Stimulated activated CD4-positive, alpha-beta T cell treated with anti-CD3 and anti-CD28 coated beads, Interleukin-1b, Interleukin-23, amount 100 ng/mL, for 48 hours (primary cell): Measurements from ENCODE around the gene LCN2.
"Not testable (repeated sequence)": the region's sequence is repeated elsewhere in the genome, so short reads cannot be mapped to it uniquely, and the experiment has no call there.

Experiments
- DNase-seq: peaks from one replicate; pipeline ENCODE4 v3.0.0-alpha.2; 2020

The LCN2 gene

DNA sequence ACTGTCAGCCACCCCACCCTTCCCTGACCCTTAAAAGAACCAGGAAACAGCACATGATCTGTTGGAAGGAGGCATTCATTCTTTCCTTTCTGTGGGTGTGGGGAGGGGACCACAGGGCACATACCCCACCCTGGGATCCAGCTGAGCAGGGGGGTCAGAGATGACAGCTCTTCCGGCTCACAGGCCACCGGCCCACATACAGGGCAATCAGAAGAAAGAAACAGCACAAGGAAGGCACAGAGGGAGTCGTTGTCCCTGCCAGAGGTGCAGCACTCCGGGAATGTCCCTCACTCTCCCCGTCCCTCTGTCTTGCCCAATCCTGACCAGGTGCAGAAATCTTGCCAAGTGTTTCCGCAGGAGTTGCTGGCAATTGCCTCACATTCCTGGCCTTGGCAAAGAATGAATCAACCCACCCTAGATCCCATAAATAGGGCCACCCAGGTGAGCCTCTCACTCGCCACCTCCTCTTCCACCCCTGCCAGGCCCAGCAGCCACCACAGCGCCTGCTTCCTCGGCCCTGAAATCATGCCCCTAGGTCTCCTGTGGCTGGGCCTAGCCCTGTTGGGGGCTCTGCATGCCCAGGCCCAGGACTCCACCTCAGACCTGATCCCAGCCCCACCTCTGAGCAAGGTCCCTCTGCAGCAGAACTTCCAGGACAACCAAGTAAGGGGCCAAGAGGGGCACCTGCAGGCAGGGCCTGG, at the start of gene LCN2:
TSS of gene LCN2 (plus strand) at position 453 of the 701 bp plus-strand sequence. CDS start at position 526, 73 bp downstream.
- DNase-seq, result no peak

DNA sequence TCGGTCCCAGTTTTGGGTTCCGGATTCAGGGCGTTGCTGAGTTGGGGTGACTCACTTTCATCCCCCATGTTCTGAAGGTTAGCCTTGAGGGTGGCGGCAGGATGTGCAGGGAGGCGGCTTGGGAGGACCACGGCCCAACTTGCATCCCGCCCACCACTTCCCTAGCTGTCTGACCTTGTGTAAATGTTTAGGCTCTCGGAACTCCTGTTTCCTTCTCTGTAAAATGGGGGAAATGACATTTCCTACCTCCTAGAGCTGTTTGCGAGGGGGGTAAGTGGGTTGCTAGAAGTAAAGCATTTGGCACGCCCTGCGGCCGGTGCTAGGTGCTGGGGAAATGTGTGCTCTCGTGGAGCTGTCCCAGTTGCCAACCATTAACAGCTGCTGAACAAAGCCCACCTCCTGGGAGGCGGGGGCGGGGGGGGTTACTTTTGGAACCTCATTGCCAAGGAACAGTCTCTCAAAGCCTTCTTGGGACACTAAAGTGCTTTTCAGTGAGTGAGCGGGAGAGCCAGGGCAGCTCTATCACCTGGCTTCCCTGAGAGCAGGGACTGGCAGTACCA, 49.2 kb upstream of the LCN2 start:
- DNase-seq, result no peak

DNA sequence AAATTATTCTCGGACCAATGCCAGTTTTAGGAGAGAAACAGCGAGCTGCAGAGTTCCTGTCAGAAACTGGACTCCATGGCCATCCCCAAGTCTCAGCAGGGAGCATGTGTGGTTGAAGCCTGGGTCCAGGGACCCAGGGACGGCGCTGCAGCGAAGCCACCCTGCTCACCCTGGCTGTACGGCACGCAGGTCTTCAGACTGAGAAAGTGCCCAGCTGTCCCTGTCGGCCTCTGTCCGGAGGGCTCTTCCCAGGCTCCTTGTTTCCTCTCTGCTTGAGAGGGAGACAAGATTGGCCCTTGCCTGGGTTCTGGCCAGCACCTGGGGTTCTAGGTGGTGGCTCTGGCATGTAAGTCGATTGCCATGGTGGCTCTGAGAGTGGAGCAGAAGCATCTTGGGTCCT, 48.7 kb upstream of the LCN2 start:
- no peak for DNase-seq

DNA sequence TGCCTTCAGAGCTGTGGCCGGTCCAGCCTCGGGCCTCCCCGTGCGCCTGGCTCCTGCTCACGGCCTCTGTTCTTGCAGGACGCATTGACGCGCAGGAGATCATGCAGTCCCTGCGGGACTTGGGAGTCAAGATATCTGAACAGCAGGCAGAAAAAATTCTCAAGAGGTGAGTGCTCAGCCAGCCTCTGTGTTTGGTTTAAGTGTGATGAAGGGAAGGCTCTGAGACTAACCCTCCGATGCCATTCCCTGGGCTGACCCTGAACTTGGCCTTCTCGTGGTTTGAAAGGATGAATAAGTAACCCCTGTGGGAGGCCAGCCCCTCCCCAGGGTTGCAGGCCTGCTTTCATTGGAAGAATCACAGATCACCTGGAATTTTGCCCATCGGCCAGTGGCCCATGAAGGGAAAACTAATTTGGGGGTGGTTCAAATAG, 48.0 kb upstream of the LCN2 start:
- DNase-seq, result no peak

DNA sequence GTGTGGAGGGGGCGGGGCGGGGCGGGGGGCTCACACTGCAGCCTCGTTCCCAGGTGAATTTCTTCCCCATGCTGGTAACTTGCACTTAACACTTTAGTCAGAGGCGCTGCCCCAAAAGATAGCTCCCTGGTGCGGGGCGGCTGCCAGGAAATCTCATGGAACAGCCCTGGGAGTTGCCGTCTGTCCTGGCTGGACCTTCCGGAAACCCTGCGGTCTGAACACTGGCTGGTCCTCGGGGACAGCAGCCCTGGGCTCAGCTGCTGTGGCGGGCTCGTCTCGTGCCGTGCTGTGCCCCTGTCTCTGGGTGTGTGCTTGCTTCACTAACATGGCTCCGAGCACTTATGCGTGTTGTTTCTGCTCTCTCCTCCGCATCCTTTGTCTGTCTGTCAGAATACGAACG, 47.6 kb upstream of the LCN2 start:
- DNase-seq, result no peak

DNA sequence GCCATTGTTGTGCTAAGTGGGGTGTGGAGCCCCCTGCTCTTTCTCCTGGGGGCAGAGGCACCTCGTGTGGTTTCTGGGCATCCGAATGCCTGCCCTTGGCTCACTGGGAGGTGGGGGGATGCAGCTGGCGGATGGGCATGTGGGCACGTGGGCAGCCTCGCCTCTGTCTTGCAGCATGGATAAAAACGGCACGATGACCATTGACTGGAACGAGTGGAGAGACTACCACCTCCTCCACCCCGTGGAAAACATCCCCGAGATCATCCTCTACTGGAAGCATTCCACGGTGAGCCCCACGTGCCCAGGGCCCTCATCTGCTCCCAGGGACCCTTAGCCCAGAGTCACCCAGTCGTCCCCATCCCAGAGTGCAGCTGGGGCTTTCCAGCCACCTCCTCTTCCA, 47.1 kb upstream of the LCN2 start:
- no peak for DNase-seq

DNA sequence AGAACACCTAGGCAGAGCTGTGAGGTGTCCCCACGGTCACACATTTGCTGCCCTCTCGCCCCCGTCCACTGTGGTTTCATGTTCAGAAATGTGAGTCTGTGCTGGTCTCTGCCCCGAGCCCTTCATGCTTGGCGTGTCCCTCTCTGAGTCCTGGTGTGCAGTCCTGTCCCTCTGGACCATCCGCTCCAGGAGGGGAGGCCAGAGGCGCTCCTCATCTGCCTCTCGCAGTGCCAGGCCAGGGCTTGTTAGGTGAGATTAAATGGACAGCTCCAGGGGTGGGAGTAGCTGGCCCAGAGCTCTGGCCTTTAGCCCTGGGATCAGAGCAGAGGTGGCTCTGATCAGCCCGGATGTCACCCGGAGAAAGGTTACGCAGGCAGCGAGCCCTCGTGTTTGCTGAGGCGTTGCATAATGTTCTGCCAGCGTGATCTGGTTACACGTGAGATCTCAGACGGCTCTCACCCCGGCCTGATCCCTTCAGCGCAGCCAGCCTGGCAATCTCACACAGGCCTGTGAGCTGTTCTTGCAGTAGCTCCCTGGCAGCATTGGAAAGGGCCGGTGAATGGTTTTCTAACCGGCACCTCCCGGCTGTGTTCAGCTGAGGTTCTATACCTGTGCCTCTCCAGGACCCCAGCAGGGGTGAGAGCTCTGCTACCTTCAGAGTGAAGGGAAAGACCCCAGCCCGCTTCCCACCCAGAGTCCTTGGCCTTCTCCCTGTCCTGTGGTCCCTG, 46.2 kb upstream of the LCN2 start:
- no peak for DNase-seq

DNA sequence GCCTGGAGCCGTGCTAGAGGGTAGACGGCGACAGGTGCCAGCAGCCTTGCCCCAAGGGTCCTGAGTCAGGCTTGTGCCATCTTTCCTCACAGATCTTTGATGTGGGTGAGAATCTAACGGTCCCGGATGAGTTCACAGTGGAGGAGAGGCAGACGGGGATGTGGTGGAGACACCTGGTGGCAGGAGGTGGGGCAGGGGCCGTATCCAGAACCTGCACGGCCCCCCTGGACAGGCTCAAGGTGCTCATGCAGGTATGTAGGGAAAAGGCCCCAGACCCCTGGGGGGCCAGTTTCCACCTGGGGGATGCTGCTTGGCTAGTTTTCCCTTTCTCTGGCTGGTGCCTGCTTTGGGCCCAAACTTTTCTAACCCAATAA, 45.7 kb upstream of the LCN2 start:
- no peak for DNase-seq

DNA sequence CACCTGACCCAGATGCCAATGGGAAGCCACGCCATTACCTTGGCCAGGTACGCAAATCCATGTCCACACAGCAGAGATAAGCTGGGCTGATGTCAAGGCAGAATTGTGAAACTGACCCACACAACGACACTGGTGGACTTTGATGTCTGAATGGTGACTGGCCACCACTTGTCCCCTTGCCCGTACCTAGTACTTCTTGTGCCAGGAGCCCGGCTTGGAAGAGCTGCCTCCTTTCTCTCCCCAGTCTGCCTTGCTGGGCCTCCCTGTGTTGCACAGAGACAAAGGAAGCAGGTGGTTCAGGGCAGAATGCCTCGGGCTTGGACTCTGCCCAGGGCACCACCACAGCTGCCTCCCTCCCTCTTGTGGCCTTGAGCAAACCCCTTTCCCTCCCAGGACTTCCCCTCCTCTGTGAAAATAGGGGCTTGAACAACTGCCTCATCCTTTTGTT, 45.1 kb upstream of the LCN2 start:
- DNase-seq, result no peak

DNA sequence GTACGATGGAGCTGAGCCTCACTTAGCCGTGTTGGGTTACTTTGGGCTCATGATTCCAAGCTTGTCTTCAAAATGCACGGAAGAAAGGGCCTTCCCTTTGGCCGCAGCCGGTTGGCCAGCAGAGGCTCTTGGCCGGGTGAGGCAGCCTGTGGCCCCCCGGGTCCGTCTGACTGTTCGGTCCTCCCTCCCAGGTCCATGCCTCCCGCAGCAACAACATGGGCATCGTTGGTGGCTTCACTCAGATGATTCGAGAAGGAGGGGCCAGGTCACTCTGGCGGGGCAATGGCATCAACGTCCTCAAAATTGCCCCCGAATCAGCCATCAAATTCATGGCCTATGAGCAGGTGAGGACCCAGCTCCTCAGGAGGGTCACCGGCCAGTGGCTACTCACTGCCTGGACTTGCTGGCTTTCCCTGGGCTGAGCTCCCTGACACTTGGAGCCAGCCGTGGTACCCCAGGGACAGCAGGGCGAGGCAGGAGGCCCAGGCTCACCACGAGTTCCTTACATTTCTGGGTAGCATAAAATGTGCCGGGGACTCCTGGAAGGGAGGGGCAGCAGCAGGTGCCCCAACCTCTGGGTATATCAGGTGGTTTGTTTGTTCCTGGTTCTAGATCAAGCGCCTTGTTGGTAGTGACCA, 43.6 kb upstream of the LCN2 start:
- DNase-seq, result no peak

DNA sequence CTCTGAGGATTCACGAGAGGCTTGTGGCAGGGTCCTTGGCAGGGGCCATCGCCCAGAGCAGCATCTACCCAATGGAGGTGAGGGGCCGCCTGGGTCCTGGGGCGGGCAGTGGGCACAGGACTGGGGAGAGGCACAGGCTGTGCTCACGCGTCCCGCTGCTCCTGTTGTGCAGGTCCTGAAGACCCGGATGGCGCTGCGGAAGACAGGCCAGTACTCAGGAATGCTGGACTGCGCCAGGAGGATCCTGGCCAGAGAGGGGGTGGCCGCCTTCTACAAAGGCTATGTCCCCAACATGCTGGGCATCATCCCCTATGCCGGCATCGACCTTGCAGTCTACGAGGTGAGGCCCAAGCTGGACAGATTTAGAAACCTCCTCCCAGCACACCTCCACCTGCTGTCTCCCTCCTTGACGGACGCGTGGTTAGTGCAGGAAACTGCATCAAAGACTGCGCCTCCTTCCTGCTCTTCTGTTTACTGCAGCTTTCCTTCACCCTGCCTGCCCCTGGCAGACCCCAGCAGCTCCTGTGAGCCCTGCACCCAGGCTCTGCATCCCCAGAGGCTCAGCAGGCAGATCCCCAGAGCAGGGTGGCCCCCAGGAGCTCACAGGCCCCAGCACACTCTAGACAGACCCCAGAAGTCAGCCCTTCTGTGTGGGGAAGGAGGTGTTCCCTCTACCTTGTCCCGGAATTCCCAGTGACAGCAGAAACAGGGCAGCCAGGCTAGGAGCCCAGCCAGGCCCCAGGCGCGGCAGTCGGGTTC, 42.9 kb upstream of the LCN2 start:
- DNase-seq, result no peak

DNA sequence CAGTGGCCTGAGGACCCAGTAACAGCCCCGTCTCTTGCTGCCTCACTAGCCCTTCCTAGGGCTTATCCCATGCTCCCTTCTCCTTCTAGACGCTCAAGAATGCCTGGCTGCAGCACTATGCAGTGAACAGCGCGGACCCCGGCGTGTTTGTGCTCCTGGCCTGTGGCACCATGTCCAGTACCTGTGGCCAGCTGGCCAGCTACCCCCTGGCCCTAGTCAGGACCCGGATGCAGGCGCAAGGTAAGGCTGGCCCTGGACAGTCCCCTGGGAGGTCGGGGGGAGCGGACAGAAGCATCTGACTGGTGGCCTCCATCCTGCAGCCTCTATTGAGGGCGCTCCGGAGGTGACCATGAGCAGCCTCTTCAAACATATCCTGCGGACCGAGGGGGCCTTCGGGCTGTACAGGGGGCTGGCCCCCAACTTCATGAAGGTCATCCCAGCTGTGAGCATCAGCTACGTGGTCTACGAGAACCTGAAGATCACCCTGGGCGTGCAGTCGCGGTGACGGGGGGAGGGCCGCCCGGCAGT, 42.2 kb upstream of the LCN2 start:
- no peak for DNase-seq

DNA sequence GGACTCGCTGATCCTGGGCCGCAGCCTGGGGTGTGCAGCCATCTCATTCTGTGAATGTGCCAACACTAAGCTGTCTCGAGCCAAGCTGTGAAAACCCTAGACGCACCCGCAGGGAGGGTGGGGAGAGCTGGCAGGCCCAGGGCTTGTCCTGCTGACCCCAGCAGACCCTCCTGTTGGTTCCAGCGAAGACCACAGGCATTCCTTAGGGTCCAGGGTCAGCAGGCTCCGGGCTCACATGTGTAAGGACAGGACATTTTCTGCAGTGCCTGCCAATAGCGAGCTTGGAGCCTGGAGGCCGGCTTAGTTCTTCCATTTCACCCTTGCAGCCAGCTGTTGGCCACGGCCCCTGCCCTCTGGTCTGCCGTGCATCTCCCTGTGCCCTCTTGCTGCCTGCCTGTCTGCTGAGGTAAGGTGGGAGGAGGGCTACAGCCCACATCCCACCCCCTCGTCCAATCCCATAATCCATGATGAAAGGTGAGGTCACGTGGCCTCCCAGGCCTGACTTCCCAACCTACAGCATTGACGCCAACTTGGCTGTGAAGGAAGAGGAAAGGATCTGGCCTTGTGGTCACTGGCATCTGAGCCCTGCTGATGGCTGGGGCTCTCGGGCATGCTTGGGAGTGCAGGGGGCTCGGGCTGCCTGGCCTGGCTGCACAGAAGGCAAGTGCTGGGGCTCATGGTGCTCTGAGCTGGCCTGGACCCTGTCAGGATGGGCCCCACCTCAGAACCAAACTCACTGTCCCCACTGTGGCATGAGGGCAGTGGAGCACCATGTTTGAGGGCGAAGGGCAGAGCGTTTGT, 41.6 kb upstream of the LCN2 start:
- no peak for DNase-seq

DNA sequence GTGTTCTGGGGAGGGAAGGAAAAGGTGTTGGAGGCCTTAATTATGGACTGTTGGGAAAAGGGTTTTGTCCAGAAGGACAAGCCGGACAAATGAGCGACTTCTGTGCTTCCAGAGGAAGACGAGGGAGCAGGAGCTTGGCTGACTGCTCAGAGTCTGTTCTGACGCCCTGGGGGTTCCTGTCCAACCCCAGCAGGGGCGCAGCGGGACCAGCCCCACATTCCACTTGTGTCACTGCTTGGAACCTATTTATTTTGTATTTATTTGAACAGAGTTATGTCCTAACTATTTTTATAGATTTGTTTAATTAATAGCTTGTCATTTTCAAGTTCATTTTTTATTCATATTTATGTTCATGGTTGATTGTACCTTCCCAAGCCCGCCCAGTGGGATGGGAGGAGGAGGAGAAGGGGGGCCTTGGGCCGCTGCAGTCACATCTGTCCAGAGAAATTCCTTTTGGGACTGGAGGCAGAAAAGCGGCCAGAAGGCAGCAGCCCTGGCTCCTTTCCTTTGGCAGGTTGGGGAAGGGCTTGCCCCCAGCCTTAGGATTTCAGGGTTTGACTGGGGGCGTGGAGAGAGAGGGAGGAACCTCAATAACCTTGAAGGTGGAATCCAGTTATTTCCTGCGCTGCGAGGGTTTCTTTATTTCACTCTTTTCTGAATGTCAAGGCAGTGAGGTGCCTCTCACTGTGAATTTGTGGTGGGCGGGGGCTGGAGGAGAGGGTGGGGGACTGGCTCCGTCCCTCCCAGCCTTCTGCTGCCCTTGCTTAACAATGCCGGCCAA, 40.8 kb upstream of the LCN2 start:
- DNase-seq, result no peak

DNA sequence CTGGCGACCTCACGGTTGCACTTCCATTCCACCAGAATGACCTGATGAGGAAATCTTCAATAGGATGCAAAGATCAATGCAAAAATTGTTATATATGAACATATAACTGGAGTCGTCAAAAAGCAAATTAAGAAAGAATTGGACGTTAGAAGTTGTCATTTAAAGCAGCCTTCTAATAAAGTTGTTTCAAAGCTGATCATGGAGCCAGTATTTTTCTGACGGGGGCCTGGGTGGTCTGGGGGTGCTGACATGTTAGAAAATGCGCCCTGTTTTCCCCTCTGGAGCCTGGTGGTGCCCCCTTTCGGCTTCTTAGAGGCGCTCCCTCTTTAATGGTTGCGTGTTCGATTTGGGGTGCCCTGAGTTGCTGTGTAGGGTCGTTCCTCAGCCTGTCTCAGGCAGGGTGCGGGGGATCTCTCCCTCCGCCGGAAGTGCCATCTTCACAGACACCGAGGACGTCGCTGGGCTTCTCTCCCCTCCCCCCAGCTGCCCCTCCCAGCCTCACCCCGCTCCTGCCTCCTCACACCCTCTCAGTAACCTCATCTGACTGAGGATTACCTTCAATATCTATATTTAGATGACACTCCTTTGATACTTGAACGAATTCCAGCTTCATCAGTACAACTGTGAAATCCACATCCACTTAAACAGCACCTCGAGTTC, 40.1 kb upstream of the LCN2 start:
- DNase-seq, result no peak

DNA sequence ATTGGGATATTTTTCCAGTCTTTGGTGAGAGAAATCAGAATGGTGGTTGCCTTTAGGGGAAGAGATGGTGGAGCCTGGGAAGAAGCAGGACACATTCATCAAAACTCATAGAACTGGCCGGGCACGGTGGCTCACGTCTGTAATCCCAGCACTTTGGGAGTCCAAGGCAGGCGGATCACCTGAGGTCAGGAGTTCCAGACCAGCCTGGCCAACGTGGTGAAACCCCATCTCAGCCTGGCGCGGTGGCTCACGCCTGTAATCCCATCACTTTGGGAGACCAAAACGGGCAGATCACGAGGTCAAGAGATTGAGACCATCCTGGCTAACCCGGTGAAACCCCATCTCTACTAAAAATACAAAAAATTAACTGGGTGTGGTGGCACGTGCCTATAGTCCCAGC, 37.5 kb upstream of the LCN2 start:
- not testable (repeated sequence) for DNase-seq

DNA sequence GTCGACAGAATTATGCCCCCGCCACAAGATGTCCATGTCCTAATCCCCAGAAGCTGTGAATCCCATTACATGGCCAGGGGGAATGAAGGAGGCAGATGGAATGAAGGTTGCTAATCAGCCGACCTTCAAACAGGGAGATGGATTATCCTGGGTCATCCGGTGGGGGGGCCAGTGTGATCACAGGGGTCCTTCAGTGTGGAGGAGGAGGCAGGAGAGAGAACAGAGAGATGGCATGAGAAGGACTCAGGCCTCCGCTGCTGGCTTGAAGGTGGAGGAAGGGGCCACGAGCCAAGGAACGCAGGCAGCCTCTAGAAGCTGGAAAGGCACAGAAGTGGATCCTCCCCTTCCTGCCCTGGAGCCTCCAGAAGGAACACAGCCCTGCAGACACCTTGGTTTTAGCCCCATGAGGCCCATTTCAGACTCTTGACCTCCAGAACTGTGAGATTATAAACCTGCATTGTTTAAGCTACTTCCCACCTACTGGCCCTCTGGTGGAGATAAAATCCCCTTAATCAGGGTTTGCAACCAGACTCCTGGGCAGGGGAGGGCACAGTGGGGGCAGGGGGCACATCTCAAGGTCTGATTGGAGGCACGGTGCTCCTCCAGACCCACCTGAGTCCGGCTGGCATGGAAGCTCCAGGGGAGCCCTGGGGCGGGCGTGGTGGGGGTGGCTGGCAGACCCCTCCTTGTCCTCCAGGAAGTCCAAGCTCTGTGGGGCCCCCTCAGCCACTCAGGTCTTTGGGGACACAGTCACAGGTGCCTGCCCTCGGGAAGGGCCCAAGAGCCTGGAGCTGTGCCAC, 35.5 kb upstream of the LCN2 start:
- no peak for DNase-seq

DNA sequence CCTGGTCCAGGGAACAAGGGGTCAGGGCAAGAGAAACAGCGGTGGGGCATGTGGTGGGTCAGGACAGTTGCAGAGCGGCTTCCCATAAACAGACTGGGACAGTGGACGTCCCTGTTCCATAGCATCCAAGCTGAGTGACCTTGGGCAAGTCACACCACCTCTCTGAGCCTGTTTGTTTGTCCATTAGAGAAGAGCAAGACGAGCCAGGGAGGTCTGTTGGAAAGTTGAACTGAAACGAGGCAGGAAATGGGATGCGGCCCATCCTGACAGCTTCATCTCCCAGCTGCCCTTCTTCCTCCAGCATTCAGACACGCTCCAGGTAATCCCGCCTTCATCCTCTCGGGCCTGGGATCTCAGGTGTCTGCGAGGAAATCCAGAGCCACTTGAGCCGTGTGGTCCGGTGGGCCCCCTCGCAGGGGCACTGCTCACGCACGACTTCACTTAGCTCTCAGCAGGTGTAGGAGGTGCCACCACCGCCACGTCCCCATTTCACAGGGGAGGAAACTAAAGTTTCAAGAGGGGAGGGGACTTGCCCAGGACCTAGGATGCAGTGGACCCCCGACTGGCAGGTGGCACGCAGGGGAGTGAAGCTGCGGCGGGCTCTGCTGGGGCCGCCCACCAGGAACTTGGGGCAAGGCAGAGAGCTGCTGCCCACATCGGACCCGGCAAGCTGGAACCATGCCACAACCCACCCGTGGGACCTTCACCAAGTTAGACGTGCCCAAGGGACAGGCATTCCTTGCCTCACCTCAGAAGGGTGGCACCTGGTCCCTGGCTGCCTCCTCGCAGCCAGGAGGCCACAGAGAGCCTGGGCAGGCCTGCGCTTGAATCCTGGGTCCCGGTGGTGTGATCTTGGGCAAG, 34.7 kb upstream of the LCN2 start:
- DNase-seq, result no peak
